ENCODE results near the gene MEIKIN. TPM values are rescaled to one million over a fixed set of nuclear protein-coding genes. Genes with fewer than 3 reads are reported as not detected.

Gene MEIKIN
- total RNA-seq, 4 donors from 2014 or later, result not detected

DNA sequence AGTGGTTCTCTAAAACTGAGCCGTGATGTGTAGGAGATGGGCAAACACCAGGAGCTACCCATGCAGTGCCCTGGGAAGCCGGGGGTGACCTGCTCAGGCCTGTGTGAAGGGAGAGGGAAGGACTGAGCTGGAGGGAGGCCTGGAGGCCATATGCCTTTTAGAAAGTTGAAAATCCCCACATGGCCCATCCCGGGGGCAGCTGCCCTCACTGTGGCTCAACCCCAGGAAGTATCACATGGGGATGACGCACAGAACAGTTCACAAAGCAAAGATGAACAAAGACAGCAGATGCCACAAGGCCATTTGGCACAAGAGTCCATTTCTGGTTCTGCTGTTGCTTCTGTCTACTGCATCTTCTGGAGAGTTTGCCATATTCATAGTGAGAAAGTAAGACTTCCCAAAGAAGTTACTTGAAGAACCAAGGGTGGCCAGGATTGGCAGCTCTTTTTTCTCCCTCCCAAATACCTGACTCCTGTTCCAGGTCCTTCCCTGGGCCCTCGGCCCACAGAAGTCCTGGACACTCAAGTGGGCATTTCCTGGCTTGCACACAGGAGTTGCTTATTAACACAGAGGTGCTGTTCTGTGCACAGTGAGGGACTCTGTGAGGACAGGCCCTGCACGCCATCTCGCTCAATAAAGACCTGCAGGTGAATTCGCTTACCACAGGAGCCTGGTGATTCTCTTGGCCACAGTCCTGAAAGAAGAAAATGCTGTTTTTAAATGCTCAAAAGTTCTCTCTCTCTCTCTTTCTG, 40.9 kb upstream of the MEIKIN start:
- Histone ChIP-seq H3K36me3 (no peaks in the 10 kb centered on the region), H3K27me3 (no peaks in the 10 kb centered on the region), H3K4me3 (no peak overlapping the region), H3K9me3 (no peaks in the 10 kb centered on the region), H3K27ac (replicated peaks in 1 of 4) (no peak overlapping the region), H3K4me1 (peaks cover 0 to 23% (median 18%) of the 10 kb centered on the region in 4 donors)
- WGBS, result 84% methylated on average over 8 of the region's 8 CpGs
- no peak for DNase-seq (ENCODE audit: extremely low spot score)
- no peak for TF ChIP-seq POLR2AphosphoS5 (IDR thresholded peaks at IDR 0.05)
- no peak for TF ChIP-seq POLR2A (IDR thresholded peaks at IDR 0.05; ENCODE audit: low read depth)
- TF ChIP-seq, protein P1, sequence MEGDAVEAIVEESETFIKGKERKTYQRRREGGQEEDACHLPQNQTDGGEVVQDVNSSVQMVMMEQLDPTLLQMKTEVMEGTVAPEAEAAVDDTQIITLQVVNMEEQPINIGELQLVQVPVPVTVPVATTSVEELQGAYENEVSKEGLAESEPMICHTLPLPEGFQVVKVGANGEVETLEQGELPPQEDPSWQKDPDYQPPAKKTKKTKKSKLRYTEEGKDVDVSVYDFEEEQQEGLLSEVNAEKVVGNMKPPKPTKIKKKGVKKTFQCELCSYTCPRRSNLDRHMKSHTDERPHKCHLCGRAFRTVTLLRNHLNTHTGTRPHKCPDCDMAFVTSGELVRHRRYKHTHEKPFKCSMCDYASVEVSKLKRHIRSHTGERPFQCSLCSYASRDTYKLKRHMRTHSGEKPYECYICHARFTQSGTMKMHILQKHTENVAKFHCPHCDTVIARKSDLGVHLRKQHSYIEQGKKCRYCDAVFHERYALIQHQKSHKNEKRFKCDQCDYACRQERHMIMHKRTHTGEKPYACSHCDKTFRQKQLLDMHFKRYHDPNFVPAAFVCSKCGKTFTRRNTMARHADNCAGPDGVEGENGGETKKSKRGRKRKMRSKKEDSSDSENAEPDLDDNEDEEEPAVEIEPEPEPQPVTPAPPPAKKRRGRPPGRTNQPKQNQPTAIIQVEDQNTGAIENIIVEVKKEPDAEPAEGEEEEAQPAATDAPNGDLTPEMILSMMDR (IDR thresholded peaks at IDR 0.05), result no peak
- no peak for TF ChIP-seq EP300 (IDR thresholded peaks at IDR 0.05)
- intact Hi-C loops (cut with DNase I), result no loop called here

DNA sequence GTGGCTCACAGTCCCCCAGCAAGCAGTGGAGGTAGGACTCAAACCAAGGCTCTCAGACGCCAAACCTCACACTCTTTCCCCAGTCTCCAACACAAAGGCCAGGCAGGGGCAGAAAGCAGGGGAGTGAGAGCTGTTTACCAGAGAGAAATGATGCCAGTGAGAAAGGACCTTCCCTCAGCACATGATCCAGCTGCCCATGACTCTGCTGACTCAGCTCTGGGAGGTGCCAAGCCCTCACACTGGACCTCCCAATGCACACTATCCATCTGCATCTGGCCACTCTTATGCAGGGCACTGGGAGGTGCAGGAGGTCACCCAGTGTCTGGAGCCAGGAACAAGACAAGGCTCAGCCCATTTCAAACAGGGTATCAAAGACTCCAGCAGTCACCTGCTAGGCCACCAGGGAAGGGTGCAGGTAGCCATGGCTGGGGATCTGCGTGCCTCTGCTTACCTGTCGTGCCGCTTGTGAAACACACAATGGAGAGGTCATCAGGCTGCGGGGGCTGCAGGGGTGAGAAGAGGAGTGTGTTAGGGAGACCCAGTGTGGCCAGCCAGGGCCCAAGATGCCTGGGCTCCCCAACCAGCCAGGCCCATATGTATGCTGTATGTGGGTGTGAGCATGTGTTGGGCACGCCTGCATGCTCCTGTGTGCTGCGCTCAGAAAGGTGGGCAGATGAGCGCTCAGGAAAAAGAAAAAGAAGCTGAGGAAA, 39.6 kb upstream of the MEIKIN start:
- Histone ChIP-seq H3K4me1 (peaks cover 0 to 23% (median 18%) of the 10 kb centered on the region in 4 donors), H3K27ac (replicated peaks in 1 of 4) (no peak overlapping the region), H3K36me3 (no peaks in the 10 kb centered on the region), H3K4me3 (no peak overlapping the region), H3K9me3 (no peaks in the 10 kb centered on the region), H3K27me3 (no peaks in the 10 kb centered on the region)
- no peak for DNase-seq (ENCODE audit: extremely low spot score)
- intact Hi-C loops (cut with DNase I), result no loop called here
- WGBS, result 98% methylated on average over 5 of the region's 8 CpGs
- TF ChIP-seq, protein P1 (IDR thresholded peaks at IDR 0.05), result no peak
- no peak for TF ChIP-seq EP300 (IDR thresholded peaks at IDR 0.05)
- TF ChIP-seq POLR2AphosphoS5 (IDR thresholded peaks at IDR 0.05), result no peak
- TF ChIP-seq POLR2A (IDR thresholded peaks at IDR 0.05; ENCODE audit: low read depth), result no peak

DNA sequence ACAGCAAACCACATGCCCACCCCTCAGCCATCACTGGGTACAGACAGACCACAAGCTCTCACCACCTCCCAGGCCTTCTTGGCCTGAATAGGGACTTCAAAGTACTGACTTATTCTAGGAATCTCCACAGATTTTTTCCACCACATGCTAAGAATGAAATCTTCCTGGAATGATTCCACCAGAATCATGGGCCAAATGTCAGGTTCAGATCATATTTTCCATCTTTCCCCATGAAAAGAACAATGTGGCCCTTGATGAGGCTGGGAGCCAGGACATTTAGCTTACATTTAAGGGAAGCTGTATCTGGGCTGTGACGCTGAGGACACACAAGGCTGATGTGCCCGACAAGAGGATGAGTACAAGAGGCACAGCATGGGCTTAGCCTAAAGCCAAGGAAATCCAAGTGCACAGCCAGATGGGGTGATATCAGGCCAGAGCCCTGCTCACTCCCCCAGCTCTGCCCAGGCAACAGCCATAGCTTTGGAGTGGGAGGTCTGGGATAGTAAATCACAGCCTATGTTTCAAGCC, 37.8 kb upstream of the MEIKIN start:
- WGBS, result 80% methylated on average over 1 of the region's 2 CpGs
- Histone ChIP-seq H3K4me1 (peaks cover 0 to 23% (median 18%) of the 10 kb centered on the region in 4 donors), H3K36me3 (no peaks in the 10 kb centered on the region), H3K4me3 (no peak overlapping the region), H3K9me3 (no peaks in the 10 kb centered on the region), H3K27ac (replicated peaks in 1 of 4) (peak overlapping the region in 3 of 4 donors; percentile 11 to 41 (median 40)), H3K27me3 (no peaks in the 10 kb centered on the region)
- no peak for DNase-seq (ENCODE audit: extremely low spot score)
- TF ChIP-seq POLR2A (IDR thresholded peaks at IDR 0.05; ENCODE audit: low read depth) (no peak), POLR2AphosphoS5 (IDR thresholded peaks at IDR 0.05) (peak; percentile 28 to 72)
- intact Hi-C loops (cut with DNase I), result no loop called here

DNA sequence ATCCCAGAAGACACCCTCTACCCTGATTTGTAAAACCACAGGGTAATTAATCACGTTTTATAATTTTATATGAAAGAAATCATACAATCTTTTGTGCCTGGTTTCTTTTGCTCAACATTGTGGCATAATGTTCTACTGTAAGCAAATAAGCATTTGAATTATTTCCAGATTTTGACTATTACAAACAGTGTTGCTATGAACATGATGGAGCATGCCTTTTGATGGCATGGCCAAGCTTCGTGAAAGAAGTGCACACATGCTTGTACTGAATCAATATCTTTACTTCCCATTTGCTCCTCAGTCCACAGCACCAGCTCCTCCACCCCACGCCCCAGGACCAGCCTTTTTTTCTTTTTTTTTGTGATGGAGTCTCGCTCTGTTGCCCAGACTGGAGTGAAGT, 36.1 kb upstream of the MEIKIN start:
- intact Hi-C loops (cut with DNase I), result no loop called here
- no peaks in the 10 kb centered on the region for H3K9me3 ChIP-seq
- no peaks in the 10 kb centered on the region for H3K27me3 ChIP-seq
- H3K27ac ChIP-seq (replicated peaks in 1 of 4), result no peak overlapping the region
- 82% methylated on average over 4 of the region's 4 CpGs for WGBS
- DNase-seq (ENCODE audit: extremely low spot score), result no peak
- no peak for TF ChIP-seq EP300 (IDR thresholded peaks at IDR 0.05)
- TF ChIP-seq, protein P1 (IDR thresholded peaks at IDR 0.05), result no peak
- TF ChIP-seq POLR2AphosphoS5 (IDR thresholded peaks at IDR 0.05), result no peak
- no peak for TF ChIP-seq POLR2A (IDR thresholded peaks at IDR 0.05; ENCODE audit: low read depth)
- H3K4me3 ChIP-seq, result no peak overlapping the region
- peaks cover 0 to 23% (median 18%) of the 10 kb centered on the region in 4 donors for H3K4me1 ChIP-seq
- no peaks in the 10 kb centered on the region for H3K36me3 ChIP-seq

DNA sequence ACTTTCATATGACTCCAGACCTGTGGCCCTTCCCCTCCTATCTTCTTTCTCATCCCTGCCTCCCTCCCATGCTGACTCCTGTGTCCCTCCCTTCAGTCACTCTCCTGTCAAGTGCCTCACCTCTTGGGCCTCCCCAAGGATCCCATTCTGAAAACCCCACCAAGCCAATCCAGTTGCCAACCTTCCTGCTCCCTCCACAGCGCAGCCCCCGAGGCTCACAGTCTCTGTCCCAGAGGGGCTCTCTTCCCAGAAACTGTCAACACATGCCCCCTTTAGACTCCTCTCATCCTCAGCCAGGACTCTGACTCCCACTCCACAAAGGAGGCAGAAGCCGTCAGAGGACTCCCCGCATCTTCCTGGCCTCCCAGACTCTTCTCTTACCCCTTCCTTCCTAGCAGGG, 35.2 kb upstream of the MEIKIN start:
- Histone ChIP-seq H3K4me3 (no peak overlapping the region), H3K4me1 (peaks cover 0 to 23% (median 18%) of the 10 kb centered on the region in 4 donors), H3K9me3 (no peaks in the 10 kb centered on the region), H3K27ac (replicated peaks in 1 of 4) (no peak overlapping the region), H3K27me3 (no peaks in the 10 kb centered on the region), H3K36me3 (no peaks in the 10 kb centered on the region)
- intact Hi-C loops (cut with DNase I), result no loop called here
- 83% methylated on average over 4 of the region's 4 CpGs for WGBS
- no peak for DNase-seq (ENCODE audit: extremely low spot score)
- TF ChIP-seq POLR2A (IDR thresholded peaks at IDR 0.05; ENCODE audit: low read depth) (no peak), EP300 (IDR thresholded peaks at IDR 0.05) (no peak), POLR2AphosphoS5 (IDR thresholded peaks at IDR 0.05) (no peak)
- TF ChIP-seq, protein P1 (IDR thresholded peaks at IDR 0.05), result no peak

Data from esophagus muscularis mucosa (tissue), 4 donors.